Stimulated activated CD8-positive, alpha-beta memory T cell treated with anti-CD3 and anti-CD28 coated beads, Interleukin-12 subunit alpha, Interleukin-12 subunit beta, amount 100 ng/mL, for 4 hours (primary cell): ENCODE data around the gene FOXC2.

Source experiments
- DNase-seq: peaks from one replicate; pipeline ENCODE4 v3.0.0-alpha.2; 2020; ENCODE audit warnings: low read depth

FOXC2 gene

DNA sequence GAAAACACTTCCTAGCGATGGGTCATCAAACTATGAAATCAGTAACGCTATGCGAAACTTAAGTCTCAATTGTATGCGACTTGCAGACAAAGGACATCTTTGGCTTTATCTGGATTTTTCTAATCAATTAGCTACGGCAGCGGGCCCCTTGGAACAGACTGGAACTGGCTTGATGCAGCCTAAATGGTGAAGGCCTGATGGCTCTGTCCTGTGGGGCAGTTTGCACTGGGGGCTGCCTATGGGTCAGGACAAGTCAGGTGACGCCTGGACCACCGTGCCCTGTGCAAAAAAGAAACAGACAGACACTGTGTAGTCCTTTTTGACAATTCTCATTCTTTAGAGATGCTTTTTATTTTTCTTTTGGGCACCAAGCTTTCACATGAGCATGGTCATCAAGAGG, 33.6 kb upstream of the FOXC2 start:
- DNase-seq: no peak

DNA sequence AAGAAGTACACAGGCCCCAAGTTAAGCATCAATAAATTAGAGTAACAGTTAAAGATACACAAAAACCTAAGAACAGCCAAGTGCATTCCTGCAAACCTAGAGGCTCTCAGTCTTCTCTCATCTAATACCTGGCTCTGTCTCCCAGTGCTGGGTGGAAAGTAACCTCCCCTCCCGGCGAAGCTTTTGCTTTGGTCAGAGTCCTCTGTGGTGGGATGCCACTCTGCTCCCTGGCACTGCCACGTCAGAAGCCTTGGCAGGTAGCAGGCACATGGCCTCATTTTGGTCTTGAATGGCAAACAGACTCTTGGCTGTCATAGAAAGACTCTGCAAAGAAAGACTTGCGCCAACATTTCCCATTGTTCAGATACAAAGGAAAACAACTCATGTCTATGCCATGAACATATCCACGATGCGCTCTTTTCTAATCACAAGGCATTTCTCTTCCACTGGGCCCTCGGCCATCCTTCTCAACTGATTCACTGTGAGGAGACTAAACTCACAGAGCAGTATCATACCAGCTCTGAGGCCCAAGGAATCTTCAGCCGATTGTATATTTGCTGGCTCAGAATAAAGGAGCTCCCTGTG, 32.8 kb upstream of the FOXC2 start:
- no peak for DNase-seq

DNA sequence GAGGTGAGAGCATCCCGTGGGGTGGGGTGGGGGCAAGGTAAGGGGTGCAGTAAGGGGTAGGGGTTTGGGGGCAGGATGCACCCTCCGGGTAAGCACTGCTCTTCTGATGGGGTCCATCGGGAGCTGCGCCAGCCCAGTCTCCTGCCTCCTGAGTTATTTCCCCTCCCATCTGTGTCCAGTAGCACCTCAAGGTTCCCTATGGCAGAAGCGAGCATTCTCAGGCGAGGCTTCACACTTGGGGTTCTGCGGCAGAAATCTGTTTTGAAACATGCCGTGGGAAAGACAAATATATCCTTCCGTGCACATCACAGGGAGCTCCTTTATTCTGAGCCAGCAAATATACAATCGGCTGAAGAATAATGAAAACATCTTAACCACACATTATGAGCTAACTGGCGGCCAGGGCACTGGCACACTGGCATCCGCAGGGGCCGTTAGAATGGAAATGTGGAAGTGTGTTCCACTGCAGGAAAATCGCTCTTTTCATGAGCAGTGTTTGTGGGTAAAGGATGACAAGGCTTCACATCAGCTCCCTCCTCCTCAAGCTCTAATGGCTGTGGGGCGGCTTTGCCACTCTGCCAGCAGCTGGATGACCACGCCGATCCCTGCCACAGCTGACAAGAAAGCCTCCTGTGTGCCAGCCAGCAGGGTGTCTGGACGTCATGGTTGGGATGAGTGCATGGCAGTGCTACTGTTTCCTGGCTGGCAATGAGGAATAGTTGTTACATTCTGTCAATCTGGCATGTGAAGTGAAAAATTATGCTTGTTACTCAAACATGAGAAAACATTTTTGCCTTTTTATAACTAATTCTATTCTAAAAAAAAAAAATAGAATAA, 31.6 kb upstream of the FOXC2 start:
- no peak for DNase-seq

DNA sequence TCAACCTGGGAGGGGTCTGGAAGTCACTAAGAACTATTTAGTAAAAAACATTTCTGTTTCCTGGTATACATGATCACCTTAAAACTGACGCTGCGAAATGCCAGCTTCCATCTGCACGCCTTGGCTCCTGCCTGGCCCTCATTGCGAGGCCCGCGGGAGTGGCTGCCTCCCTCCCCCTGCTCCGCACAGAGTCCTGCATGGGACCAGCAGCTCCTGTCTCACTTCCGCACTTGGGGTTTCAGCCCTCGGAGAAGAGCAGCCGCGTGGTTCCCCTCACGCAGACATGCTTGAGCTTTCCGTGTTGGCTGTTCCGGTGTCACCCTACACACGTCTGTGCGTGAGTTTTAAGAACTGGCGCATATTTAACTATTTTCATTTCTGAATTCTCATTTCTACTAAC, 30.0 kb upstream of the FOXC2 start:
- DNase-seq: no peak

DNA sequence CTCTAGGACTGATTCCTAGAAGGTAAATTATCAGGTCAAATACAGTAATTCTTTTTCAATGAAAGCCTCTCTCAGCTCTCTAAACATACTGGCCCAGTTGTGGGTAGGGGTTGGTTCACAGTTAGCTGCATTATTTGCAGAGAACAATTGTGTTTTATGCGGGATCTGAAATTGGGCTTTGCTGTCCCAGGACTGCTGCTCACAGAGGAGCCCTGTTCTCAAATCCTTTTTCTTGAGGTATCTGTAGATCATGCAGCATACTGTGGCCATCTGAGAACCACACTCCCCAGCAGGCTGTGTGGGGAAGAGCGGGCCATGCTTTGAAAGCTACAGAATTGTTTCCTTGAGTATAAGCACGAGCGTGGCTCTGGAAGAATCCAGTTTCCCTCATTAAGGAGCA, 29.1 kb upstream of the FOXC2 start:
- DNase-seq: no peak

DNA sequence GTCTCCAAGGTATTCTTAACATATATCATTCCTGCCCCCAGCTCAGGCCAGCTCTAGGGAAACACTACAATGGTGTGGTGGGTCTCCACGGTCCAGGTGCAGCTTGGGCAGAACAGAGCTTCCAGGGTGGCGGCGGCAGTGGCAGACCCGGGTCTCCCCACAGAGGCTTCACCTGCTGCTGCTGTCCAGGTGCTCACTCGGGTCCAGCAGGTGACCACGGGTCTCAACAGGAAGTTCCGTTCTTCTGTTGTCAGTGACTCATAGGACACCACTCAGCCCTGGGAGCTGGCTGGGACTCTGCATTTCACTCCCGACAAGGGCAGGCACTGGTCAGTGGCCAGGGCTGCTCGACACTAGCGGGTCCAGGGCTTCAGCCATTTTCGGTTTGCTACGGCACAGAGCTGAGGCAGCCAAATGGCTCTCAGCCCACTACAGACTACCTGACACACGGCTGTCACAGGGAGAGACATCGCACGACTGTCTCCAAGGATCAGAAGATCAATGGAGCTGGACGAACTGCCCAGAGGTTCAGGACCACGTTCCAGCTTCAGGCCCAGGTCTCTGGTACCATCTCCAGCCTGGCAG, 28.3 kb upstream of the FOXC2 start:
- no peak for DNase-seq

DNA sequence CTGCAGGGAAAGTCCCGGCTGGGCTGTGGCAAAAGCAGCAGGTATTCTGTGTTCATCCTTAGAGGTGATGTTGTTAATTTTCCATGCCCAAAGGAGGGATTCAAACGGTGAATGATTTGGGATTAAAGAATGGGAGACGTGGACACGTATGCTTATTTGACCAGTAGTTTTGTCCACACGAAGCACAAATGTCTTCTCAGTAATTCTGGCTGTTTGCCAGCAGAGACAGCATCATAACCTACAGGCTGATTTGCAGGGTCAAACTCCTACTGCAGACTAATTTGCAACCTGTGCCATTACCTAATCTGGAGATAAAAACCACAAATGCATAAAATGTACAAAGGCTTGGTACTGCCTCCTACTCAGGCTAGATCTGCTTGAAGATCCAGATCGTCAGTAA, 25.7 kb upstream of the FOXC2 start:
- no peak for DNase-seq

DNA sequence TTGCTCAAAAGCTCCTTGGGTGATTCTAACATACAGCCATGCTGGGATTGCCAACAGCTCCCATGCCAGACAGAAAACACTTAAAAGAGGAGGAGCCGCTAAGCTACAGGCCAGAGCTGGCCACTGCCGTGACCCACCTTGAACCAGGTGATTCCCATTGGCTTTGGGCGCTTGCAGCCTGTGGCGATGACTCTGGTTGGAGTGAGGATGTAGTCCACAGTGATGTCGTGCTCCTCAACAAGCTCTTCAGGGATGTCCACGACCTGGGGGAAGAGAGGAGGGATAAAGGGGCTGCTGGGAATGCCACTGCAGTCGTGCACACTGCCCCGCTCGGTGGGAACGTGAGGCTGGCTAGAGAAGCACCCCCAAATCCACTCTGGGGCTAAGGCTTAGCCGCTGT, 25.1 kb upstream of the FOXC2 start:
- DNase-seq: no peak

DNA sequence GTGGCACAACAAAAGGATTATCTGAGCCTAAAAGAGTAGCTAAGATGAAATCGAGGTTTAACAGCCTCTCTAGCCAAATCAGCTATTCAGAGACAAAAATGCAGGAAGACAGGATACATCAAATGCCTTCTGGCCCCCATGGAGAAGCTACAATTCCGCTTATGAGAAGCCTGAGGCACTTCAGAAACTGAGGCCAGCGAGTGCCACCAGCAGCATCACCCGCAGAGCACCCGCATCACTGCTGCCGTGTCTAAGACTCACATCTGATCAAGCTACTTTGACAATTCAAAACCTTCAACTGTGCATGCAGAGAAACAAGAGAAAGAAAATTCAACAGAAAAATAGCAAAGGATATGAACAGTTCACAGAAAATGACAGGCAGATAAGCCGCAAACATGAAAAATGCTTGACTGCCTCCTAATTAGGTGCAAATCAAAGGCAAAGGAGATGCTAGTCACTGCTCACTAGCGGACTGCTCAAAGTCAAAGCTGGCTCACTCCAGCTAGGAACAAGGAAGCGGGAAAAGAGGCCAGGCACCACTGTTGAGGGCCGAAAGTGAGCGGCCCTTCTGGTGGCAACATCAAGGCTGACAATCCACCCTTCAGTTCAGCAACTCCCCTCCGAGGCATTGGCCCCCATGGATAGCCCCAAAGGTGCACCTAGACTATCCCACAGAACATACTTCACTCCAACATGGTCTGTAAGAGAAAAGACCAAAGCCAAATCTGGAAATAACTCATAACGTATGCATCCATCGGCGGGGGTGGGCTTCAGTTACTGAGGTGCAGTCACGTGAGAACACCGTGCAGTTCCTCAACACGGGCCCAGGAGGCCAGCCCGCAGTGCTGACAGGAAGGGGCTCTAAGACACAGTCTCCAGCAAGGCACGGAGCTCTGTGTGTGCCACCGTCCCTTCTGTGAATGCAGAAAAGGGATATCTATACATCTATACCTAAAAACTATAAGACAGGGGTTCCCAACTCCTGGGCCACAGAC, 23.6 kb upstream of the FOXC2 start:
- no peak for DNase-seq

DNA sequence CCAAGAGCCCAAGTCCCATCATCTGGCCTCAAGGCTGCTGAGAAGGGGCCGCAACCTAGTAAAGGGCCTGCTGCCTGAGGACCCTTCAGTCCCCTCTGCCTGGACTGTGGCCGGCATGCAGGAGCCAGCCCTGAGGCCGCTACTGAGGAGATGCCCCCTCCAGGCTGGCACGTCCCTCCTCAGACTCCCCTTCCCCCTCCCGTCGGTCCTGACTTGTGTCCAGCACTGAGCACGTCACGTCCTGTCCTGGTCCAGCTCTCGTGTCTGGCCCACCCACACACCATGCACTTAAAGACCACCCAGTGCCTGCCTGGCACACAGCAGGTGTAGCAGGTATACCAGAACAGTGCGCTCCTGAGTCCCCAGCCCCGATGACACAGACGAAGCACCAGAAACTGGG, 21.1 kb upstream of the FOXC2 start:
- no peak for DNase-seq

DNA sequence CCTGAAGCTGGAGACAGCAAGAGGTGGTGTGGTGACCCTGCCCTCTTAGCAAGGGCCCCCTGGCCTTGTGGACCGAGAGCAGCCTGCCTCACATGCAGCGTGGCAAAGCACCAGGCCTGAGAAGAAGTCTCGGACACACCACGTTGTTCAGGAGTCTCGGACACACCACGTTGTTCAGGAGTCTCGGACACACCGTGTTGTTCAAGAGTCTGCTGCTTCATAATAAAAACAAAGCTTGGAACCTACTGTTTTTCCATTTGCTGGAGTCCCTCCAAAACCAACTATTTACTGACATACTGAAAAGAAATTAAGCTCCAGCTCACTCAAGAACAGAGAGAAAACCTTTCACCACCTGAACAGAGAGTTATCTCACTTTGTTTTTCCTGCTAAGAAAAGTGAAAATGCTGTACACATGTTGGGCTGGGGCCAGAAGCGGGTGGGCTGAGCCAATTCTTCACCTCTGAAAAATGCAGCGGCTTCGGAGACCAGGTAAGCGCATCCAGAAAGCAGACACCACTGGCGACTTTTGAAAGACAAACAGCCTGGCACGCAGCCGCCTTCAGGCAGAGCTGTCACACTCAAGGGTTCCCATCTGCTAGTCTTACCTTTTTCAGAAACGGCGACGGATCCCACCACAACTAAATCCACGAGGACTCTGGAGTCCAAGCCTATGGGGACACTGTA, 20.5 kb upstream of the FOXC2 start:
- no peak for DNase-seq

DNA sequence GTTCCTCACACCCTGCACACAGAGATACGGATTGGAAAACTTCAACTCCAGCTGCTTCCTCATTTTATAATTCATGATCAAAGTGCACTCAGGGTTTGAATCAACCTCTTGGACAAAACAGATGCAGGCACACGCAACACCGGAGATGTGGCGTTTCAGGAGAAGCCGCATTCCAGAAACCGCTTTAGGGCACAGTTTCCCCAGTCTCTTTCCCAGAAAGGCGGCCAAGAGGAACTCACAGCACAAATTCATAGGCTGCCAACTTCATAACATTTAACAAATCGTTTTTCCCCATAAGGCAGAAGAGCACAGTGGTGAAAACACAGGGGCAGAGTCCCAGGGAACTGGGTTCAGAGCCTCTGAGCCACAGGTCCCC, 20.0 kb upstream of the FOXC2 start:
- no peak for DNase-seq

DNA sequence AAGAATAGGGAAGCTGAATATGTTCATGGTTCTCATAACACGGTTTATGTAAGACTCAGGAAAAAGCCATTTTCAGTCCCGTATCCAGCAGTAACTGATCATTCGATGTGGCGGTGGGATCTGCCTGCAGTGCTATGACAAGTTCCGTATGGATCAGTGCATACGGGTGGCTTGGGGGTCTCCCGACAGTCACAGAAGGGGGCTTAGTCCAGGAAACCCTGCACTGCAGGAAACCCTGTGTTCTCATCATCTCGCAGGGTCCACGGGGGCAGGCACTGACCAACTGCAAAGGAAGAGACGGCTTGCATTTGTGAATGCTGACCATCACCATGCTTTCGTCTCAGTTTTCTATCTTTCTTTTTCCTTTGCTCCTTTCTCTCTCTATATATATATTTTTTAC, 19.3 kb upstream of the FOXC2 start:
- no peak for DNase-seq

DNA sequence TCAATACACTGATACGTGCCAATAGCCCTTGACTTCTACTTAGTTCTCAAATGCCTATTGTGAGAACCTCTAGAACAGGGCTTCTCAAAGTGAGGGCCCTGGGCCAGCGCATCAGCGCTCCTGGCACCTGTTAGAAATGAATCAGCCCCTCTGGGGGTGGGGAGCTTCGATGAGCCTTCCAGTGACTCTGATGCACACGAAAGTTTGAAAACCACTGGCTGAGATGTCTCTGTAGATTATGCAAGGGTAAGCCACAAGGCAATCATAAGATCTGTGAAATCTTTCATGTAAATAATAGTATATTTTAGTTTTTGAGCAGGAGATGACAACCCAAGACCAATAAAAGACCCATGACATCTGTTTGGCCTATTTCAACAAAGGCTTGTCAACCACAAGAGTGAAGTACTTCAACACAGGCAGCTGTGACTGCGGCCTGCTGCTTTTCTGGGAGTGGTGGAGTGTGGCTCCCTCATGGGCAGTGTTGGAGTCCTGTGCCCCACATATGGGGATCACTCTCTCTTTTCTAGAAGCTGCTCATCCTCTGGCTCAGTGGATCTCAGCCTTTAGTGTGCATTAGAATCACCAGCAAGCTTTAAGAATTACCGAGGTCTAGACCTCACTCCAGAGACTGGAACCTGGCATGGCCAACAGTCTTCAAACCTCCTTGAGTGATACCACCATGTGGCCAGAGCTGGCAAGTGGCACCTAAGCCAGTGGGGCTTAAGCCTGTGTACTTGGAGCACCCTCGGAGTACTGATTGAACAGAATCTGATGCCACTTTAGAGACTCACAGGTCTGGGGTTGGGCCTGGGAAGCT, 17.3 kb upstream of the FOXC2 start:
- DNase-seq: no peak

DNA sequence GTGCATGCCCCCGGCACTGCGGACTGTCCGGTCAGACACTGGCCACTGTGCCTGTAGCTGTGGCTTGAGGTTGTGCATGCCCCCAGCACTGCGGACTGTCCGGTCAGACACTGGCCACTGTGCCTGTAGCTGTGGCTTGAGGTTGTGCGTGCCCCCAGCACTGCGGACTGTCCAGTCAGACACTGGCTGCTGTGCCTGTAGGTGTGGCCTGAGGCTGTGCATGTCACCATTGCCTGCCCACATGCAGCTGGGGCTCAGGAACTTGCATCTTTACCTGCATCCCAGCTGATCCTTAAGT, 16.8 kb upstream of the FOXC2 start:
- DNase-seq: no peak

DNA sequence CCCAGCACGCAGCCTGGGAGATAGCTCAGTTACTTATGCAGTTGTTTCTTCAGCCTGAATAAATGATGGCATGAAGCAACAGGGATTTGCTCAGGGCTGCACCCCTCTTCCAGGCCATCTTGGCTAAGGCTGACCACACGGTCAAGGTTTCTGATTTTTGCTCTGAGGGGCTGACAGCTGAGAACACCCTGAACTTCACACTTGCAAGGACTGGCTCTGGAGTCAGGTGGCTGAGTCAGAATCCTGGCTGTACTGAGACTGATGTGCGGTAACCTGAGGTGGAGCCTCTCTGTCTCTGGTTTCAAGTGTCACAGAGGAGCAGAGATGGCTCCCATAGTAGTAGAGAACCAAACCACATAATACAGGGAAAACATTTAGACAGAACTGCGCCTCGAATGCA, 16.3 kb upstream of the FOXC2 start:
- DNase-seq: no peak

DNA sequence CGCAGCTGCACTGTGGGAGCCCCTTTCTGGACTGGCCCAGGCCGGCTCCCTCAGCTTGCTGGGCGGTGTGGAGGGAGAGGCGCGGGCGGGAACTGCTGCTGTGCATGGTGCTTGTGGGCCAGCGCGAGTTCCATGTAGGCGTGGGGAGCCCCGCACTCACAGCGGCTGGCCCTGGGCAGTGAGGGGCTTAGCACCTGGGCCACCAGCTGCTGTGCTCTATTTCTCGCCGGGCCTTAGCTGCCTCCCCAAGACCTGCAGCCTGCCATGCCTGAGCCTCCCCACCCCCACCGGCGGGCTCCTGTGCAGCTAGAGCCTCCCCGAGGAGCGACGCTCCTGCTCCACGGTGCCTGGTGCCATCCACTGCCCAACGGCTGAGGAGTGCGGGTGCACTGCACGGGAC, 13.3 kb upstream of the FOXC2 start:
- no peak for DNase-seq

DNA sequence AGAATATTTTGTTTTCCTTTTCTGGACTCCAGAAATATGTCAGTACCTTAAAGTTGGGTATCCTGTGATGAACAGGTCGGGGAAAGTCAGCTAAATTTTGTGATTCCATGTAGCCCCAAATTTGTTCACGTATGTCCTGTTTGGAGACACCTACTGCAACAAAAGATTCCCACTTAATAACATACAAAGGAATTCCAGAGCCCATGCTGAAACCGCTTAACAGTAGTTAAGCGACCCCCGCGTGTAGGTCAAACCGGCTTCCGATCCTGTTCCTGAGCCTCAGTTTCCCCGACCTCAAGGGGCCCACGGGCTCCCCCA, 12.1 kb upstream of the FOXC2 start:
- no peak for DNase-seq

DNA sequence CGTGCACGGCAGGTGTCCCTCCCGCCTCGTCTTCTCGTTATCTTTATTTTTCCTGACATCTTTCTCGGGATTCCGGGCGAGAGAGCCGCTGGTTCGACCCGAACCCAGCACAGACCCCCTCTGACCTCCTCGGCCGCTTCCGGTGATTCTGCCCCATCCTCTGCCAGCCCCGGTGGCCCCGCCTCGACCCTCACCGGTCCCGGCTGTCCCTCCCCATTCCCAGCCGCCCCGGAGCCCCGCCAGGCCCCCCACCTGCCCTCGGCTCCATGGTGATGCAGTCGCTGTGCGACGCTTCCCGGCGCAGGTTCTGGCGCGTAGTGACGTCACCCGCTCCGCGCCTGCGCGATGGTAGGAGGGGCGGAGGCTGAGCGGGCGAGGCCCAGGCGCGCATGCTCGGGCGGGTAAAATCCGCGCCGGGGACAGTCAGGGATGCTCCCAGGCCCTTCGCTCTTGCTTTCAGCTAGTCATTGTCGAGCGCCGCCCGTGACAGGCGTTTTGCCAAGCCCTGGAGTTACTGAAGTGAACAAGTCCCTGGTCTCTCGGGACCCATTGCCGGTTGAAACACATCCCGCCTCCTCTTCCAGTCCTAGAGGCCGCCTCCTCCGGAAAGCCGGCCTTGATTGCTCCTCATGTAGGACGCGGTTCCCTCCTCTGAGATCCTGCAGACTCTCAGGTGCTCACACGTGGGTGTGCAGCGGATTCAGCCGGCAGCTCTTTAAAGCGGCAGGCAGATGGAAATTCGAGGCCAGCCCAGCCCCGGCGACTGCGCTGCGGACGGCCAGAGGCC, 11.5 kb upstream of the FOXC2 start, which contains the start of gene MTHFSD:
MTHFSD (minus strand) TSS at position 319 of the 787 bp plus-strand sequence; CDS start at position 268, 51 bp downstream.
- DNase-seq: peak; percentile 95

DNA sequence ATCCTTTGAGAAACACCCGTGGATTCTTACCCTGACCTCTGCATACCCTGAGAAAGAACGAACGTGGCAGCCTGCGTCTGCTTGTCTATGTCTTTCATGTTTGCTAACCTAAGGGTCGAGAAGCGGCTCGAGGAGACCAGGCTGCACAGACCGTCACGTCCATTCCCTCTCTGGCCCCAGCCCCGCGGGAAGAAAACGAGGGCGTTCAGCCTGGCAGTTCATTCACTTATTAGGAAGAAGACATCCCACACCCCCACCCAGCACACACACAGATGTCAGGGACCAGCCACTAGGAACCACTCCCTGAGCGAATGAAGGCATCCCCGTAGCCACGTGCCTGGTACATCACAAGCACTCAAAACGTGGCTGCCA, 10.9 kb upstream of the FOXC2 start:
- no peak for DNase-seq

DNA sequence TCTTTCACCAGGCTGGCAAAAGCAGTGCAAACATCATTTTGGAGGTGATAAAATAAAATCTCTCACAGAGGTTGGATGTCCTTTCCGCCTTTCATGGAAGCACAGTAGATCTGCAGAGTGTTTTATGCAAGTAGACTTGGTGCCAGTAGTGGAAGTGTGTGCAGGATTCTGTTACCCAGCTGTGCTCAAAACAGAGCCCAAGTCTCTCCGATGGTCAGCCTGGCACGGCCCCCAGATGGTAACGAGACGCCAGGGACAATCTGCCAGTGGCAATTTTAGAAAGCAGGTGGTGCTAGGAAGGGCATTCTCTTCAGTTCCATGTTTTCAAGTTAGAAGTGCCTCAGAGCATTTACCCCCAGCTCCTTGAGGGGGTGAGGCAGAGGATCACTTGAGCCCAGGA, 10.1 kb upstream of the FOXC2 start:
- DNase-seq: no peak
